Stimulated activated CD8-positive, alpha-beta memory T cell treated with anti-CD3 and anti-CD28 coated beads, Interleukin-2, amount 100 ng/mL, for 1 hour (primary cell): ENCODE results near the gene PITPNM1.

Experiments
- DNase-seq, 2 donors: peaks; one replicate each; pipeline ENCODE4 v3.0.0-alpha.2; 2020; ENCODE audit warnings: low read depth in 2 of 2

The PITPNM1 gene

DNA sequence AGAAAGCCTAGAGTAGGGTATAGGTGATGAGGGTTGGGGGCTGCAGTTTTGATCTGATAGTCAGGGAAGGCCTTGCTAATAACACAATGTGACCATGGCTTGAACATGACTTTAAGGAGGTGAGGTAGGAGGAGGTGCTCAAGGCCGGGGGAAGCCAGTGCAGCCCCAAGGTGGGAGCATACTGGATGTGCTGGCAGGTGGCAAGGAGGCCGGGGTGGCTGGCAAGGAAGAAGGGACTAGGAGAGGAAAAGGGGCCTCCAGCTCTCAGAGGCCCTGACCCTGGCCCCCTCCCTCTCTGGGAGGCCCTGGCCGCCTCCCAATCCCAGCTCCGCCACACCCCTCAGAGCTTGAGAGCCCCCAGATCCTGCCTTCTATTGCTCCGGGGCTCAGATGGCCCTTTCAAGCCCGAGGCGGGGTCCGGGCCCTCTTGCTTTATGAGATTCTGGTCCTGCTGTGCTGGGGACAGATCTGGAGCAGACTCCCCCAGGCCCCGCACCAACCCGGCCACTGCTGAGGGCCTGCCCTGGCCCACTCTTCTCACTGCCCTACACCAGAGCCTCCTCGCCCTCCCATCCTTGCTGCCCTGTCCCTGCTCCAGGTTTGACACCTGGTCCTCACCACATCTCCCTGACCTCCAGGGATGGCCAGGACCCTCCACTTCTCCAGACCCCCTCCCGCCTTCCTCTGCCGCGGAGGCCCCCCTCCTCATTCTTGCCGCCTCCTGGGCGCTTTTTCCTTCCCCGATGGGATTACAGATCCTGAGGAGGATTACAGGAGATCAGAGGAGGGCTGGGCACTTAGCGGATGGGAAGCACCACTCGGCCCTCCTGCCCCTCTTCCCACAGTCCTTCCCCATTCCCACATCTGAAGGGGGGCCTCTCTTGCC, 1.8 kb downstream of the PITPNM1 start:
- no peak for DNase-seq

DNA sequence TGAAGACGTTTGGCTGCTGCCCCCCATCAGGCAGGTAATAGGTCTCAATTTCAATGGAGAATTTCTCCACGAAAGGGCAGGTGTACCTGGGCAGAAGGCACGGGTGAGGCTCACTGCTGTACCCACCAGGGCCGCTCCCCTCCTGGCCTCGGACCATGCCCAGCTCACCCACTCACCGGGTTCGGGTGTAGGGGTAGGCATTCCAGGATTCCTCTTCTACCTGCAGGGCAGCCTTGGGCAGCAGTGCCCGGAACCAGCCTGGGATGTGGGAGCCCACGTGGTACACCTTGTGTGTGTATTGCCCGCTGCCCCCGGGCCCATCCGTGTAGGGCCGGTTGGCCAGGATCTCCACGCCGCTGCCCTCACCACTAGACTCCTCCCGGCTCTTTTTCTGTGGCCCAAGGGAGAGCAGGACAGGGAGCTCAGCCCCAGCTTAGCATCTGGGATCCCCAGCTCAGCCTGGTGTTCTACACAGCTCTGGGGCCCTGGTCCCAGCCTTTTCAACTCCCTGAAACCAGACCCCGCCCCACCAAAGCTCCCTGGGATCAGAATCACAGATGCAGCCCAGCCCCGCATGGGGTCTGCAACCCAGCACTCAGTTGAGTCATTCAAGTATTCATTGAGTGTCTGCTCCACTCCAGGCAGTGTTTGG, 2.7 kb downstream of the PITPNM1 start:
- DNase-seq: no peak

DNA sequence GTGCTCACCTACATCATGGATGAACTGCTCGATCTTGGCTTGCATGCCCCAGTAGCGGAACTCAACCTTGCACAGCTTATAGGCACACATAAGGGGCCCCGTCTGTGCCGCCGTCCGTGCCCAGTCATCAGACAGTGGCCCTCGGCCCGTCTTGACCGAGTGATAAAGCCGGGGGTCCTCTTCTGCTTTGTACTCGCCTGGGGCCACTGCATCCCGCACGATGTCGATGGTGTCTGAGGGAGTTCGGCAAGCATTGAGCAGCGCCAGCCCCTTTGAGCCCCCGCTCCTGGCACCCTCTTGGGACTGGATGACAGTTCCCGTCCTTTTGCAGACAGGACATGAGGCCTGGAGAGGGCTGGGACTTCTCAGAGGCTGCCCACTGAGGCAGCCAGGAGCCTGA, 3.3 kb downstream of the PITPNM1 start:
- DNase-seq: no peak

DNA sequence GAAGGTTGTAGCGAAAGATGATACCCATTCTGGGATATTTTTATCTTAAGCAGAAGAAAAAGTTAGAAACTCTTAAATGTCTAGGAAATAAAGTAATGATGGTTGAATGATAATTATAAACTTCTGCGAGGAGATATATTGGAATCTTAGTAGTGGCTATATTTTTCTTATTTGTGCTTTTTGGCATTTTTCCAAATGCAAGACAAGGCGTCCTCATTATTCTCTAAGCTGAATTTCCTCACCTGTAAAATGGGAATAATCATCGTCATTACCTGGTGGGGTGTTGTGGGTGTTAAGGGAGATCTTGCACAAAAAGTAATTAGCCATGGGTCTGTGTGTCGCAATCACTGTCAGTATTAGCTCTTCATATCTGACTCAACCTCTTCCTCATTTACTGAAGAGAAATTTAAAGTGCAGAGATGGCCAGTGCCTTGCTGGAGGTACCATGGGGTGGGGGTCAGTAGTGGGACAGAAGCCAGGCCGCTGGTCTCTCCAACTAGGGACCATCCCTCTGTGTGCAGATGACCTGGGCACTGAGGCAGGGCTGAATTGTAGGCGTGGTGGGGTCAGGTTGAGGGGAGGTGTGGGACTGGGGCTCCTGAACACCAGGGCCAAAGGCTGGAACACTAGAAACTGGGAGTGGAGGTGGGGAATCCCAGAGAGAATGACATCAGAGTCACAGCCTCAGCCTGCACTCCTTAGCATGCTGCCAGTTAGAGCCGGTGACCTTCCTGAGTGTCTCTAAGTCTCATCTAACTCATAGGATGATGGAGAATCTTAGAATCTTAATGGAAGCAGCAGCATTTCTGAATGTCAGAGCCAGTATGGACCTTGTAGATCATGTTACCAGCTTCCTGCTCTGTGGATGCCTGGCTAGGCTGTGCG, 4.1 kb downstream of the PITPNM1 start:
- no peak for DNase-seq

DNA sequence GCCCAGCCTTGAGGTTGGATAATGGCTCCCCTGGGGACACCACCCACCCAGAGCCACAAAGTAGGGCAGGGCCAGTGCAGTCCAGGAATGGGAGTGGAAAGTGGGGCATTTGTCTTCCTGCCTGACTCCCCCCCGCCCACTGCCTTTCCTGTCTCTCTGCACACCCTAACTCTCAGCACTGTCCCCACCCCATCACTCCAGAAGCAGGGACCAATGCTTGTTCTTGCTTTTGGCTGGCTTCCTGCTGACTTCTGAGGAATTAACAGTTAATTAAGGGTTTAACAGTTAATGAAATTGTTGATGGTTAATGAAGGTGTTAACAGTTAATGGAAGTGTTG, 4.7 kb downstream of the PITPNM1 start:
- DNase-seq: no peak

DNA sequence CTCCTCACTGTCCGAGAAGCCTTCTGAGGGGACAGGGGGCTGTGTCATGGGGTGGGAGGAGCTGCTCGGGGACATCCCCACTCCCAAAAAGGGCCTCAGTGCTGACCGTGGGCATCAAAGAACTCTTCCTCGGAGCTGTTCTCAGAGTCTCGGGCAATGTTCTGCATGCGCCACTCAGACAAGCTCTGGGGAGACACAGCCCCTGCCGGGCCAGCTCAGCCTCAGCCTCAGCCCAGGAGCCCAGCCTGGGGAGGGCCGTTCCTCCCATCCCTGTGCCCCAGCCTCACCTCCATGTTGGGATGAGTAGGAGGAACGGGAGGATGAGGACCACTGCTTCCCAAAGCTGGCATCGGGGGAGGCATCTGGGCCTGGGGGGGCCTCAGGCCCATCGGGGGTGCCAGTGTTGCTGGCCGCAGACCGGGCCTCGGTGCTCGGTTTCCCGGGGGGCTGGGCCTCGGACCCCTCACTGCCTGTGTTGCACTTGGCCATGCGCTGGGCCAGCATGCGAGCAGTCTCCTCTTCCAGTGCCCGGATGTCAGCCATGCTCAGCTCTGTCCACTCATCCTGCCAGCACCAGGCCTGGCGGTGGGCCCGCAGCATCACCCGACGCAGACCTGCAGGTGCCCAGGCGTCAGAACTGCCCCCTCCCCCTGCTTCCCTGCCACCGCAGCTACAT, 5.2 kb downstream of the PITPNM1 start:
- DNase-seq: no peak

DNA sequence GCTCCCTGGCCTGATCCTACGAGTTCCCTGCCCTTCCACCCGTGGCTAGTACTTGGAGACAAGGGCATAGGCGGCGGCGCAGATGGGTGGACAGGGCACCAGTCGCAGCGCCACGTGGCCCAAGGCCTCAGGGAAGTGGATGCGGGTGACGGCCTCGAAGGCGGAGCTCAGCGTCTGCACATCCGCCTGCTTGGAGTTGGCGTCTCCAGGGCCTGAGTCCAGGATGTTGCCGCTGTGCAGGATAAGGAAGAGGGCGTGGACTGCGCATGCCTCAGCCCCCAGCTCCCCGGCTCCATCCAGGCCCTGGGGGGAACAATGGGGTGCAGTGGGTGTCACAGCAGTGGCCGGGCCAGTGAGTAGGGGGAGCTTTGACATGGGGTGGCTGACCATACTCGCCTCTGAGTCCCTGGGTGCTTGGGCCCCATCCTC, 6.6 kb downstream of the PITPNM1 start:
- DNase-seq: no peak

DNA sequence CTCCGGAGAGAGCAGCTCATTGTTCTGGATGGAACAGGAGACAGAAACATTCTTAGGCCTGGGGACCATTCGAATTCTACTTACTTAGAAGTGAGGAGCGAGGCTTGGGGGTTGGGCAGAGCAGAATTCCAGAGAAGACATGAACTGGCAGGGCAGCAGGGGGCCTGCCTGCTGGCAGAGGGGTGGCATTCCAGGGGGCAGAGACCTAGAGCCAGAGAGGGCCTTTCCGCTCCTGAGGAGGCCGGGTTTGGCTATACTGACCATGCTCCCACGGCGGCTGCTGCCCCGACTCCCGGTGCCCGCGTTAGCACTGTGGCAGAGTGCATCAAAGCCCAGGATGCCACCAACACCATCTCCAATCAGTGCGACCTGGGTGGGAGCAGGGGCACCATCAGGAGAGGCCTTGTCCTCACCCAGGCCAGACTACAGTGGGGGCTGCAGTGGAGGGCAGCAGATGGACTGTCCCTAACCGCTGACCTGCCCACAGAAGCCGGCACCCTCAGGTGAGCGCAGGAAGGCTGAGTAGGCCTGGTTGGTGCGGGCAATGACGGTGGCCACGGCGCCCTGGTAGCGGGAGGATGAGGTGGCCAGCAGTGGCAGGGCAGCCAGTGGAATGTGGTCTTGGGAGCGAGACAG, 7.4 kb downstream of the PITPNM1 start:
- DNase-seq: no peak

DNA sequence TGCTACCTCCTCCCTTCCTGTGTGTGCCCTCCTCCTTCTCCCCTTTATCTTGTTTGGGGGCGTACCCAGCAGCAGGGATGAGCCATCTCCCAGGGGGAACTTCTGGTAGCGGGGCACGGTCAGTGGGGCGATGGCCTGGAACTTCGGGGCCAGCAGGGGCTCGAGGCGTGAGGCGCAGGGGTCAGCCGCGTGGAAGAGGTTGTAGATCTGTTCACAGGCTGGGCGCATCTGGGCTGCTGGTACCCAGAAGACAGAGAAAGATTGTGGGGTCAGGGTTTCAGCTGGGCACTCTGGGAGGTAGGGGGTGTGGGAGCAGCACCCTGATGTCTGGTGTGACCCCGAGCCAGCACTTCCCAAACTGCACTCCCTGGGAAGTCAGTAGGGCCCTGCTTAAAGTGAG, 9.1 kb downstream of the PITPNM1 start:
- no peak for DNase-seq

DNA sequence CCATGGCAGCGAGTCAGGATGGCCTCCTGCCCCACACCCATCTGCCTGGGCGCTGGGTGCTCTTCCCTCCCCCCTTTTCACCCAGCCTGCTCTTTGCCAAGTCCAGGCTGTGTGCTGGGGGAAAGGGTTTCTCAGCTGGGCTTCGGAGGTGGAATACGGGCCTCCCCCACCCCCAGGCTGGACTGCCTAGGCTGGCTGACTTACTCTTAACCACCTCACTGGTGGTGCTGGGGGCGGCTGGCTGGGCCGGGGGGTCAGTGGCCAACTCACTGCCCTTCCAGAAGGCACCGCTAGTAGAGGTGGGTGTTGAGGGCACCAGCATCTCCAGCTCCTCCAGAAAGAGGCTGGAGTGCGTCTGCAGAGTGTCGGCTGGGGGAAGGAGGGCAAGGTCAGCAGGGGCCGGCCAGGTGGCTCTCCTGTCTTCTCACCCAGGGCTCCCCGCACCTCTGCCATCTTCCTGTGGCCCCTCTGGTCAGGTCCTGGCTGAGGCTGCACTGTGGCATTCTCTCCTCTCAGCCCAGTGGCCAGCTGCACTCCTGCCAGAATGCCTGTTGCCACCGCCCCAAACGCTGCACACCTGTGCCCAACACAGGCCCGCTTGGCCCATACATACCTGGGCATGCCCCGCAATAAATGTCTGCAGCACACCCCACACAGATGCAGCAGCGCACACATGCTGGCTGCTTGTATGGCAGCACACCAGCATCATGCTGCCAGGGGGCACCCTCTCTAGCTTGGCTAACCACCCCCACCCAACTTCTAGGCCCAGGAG, 9.7 kb downstream of the PITPNM1 start:
- DNase-seq: no peak

DNA sequence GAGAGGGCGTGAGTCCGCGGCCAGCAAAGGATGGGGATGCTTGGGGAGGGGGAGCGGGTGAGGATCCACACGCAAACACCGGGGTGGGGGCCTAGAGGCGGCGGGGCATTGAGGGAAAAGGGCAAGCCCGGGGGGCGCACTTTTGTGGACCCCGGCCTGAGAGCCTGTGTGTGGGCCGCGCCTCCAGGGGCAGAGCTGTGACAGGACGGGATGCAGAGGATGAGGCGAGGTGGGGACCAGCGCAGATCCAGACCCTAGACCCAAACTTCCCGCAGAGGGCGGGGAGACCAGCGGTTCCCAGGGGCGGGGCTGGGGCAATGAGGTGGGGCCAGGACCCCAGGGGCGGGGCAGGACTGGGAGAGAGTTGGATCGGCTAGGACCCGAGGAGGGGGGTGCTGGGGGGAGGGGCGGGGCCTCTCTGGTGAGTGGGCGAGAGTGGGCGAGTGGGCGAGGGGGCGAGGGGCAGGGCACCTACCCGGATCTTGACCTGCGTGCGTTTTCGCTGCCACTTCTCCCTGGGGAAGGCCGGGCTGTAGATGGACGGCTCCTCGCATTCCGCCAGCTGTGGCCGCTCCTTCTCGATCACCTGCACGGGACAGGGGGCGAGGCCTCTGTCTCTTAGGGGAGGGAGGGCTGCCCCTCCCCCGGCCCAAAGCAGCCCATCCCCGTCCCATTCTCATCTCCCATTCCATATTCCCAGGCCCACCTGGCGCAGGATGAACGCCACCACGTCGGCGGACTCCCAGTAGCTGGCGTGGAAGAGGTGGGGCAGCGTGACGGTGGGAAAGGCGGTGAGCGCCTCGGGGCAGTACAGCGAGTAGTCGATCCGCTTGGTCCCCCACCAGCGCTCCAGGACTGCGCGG, 10.6 kb downstream of the PITPNM1 start:
- DNase-seq: no peak

DNA sequence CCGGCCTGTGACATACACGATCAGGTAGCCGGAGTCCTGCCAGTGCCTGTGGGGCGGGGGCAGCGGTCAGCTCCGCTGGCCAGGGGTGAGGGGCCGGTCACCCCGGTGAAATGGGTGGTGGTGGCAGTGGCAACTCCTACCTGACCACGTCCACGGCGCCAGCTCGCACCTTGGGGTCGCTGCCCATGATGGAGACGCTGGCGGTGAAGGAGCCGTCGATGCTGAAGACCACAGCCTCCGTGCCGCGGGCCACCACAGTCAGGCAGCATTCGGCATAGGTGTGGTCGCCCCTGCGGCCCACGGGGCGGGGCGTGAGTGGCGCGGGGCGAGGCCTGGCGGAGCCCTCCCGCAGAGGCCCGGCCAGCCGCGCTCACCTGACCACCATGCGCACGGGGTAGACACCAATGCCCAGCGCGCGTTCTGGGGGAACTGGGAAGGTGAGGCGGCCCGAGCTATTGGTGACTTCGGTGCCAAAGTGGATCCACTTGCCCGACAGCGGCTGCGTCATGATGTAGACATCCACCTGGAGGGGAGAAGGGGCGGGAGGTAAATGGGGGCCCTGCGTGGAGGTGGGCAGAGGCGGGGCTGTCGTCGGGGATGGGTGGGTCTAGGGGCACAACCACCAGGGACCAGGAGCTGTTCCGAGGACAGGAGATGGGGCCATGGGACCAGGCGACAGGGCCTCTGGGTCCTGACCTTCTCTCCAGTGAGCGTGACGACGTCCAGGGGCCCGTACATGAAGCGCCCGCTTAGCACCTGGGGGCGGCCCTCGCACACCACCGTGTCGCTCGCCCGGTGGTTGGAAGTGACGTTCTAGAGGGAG, 11.4 kb downstream of the PITPNM1 start:
- no peak for DNase-seq

DNA sequence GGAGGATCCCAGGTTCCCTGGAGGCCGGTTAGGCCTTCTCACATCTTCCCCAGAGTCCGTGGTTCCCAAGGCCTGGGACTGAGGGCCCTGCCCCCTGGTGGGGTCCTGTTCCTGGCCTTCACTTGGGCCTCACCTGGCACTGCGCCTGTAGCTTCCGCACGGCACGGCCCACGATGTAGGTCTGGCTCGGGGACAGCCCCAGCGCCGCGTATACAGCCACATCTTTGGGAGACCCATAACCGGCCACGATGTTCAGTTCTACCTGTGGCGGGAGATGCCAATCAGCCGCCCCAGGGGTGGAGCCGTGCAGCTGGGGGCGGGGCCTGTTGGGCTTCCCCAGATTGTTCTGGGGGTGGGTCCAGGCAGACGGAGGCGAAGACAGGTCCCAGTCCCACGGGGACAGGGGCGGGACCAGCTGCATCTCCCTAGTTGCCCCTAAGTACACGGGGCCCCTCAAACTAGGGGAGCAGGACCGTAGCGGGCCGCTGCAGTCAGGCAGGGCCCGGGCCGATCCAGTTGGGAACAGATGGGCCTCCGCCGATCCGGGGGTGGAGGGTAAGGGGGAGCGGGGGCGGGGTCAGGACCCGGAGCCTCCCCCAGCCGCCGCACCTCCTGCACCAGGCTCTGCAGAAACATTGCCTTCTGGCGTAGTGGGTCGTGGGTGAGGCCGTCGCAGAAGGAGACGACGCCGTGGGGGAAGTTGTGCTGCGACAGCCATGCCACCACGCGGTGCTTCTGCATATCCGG, 12.2 kb downstream of the PITPNM1 start:
- DNase-seq: no peak

DNA sequence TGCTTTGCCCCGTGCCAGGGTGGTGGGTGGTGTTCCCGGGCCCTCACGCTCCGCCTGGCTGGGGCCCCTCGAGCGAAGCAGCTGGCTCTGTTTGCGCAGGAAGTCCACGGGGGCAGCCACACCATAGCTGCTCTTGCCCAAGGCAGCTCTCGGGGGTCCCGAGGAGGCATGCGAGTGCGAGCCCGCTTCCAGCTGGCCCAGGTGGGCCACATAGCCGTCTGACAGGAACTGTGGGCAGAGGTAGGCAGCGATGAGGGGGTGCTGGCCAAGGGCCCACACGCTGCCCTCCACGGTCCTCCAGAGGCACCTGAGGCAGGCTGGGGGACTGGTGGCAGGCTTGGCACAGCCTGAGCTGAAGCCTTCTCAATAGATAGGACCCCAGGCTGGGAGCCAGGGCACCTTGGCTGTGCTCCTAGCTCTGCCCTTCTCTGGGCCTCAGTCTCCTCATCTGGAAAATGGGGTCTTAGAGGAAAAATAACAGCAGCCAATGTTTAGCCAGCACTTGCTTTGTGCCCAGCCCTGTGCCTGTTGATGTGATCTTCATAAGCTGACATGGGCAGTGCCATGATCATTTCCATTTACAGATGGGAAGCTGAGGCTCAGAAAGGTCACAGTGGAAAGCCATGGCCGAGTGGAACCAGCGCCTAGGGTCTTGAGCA, 13.0 kb downstream of the PITPNM1 start:
- DNase-seq: no peak

DNA sequence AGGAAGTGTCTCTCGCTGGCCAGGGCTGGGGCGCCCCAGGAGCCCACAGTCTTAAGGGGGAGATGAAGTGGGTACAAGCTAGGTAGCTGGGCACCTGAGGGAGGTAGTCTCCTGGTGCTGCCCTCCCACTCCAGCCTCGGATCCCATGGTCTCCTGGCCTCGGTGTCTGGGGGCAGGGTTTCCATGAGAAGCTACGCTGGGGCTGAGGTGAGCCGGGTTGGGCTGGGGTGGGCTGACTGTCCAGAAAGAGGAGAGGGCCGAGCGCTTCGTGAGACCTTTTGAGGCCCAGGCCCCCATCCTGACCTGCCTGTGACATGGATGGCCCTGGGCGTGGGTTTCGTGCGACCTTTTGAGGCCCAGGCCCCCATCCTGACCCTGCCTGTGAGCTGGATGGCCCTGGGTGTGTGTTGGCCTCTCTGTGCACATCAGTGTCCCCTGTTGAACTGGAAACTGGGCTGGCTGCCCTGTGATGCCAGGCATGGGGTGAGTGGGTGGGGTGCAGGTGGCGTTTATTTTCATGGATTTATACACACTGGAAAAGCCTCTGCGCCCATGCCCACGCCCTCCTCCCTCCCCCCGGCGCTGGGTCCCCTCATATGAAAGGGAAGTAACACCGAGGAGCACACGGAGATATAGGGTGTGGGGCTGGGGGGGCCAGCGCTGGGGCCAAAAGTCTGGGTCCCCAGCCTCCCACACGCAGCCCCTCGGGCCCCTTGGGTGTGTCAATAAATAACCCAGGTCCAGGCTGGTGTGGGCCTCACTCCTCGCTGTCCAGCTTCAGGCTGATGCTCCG, 13.7 kb downstream of the PITPNM1 start:
- no peak for DNase-seq

DNA sequence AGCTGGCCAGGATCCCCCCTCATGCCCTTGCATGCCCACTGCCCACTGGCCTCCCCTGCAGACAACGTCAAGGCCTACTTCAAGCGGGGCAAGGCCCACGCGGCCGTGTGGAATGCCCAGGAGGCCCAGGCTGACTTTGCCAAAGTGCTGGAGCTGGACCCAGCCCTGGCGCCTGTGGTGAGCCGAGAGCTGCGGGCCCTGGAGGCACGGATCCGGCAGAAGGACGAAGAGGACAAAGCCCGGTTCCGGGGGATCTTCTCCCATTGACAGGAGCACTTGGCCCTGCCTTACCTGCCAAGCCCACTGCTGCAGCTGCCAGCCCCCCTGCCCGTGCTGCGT, 14.5 kb downstream of the PITPNM1 start:
- DNase-seq: no peak
